Hippocampal formation (tissue), 2 donors: ENCODE data around the gene CD300LF.
A peak's percentile ranks its signal among the peaks of the same experiment; 100 is the strongest.

Source experiments
- DNase-seq, 2 donors: peaks; one replicate each; lab custom pipeline; 2025; lab: John Stamatoyannopoulos, UW

The CD300LF gene

DNA sequence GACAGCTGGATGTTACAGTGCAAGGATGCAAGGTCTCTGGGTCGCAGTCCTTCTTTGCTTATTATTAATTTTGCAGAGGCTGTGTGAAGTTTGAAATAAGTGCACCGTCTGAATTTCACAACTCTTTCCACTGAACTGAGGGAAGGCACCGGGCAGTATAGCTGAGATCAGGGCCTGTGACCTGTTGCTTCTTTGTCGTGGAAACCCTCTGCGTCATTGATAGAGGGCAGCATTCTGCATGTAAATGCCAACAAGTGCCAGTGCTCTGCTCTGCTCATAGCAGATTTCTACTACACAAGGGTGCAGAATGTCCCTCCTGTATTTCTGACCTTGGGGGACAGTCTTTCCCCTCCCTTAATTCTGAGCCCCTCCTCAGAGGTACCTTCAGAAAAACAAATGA lies 26.0 kb downstream of the CD300LF start:
- DNase-seq: no peak

DNA sequence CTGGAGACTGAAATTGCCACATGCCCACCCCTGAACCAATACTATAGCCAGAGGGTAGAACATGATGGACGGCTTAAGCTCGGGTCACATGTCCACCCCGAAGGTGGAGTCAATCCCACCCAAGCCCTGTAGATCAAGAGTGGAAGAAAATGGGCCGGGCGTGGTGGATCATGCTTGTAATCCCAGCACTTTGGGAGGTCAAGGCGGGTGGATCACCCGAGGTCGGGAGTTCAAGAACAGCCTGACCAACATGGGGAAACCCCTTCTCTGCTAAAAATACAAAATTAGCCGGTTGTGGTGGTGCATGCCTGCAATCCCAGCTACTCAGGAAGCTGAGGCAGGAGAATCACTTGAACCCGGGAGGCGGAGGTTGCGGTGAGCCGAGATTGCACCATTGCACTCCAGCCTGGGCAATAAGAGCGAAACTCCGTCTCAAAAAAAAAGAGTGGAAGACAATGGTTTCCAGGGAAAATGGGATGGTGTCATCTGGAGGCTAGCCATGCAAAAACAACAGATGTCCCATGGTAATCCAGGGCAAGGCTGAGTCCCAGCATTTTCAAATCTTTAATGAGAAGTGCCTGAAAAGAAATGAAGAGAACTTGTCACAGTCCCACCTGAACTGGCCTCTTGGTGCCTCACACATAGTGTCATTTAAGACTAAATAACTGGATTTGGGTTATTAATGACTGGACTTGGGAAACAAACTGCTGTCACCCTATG lies 30.1 kb downstream of the CD300LF start:
- DNase-seq: no peak

DNA sequence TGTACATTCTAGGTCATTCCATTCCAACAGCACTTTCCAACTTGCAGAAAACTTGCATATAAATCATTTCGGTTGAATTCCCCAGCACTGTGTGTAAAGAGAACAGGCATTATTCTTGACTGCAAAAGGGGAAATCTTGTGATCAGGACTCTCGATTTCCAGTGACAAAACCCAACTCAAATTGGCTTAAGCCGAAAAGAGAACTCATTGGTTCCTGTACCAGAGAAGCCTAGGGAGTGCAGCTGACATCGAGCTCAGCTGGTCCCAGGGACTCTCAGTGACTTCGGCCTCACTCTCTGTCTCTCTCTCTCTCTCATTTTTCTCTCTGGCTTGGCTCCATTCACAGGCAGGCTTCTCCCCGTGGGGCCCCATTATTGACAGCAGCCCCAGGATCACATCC lies 30.7 kb downstream of the CD300LF start:
- no peak for DNase-seq

DNA sequence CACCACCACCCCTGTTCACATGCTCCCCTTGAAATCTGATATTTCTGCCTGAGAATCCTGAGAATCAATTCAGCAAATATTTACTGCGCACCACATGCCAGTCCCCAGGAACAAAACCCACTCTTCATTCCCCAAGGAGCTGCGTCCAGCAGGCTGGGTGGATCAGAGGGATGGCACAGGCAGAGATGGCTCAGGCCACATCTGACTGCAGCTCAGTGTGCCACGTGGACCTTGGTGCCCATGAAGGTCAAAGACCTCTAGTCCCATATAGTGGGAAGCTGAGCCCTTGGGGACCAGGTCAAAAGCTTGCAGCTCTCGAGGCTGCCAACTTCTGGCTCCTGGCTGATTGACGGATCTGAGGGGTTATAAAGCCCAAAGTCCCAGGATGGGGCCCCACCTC lies 31.8 kb downstream of the CD300LF start:
- no peak for DNase-seq

DNA sequence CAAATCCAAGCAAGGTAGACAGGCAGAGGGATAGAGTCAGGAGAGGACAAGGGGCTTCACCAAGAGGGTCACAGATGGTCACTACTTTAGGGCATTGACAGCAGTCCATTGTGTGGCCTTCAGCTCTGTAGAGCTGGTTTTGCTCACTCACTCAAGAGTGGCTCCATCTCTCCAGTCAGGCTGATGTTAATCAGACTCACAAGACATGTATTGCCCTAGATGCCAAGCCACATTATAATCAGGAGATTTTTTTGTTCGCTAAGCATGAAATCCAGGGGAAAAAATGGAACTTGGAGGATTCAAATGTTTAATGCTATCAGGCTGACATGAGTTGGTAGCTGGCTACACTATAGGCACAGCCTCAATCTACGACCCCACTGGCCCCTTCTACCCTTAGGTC lies 32.5 kb downstream of the CD300LF start:
- no peak for DNase-seq

DNA sequence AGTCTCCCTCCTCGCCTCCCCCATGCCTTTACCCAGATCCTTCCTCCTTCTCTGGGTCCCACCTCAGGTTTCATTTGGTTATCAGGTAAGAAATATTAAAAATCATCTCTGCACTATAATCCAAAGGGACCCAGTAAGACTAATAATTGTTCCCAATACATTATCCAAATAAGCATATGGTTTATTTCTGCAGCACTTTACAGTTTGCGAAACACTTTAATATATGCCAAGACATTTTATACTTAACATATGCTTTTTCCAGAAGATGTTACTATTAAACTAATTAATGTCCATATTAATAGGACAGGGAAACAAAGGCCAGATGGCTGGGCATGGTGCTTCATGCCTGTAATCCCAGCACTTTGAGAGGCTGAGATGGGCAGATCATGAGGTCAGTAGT lies 33.3 kb downstream of the CD300LF start:
- DNase-seq: no peak

DNA sequence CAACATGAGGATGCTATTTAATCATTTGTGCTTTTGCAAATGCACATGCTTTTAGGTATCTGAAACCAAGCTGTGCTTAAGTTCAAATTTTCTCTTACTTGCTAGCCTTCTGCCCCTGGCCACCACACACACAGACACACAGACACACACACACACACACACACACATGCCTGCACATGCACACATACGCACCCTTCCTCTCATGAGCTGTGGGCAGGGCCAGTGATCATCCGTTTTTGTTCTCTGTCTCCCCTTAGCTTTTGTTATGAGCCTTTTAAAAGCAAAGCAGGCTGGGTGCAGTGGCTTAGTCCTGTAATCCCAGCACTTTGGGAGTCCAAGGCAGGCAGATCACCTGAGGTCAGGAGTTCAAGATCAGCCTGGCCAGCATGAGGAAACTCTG lies 34.2 kb downstream of the CD300LF start:
- DNase-seq: no peak

DNA sequence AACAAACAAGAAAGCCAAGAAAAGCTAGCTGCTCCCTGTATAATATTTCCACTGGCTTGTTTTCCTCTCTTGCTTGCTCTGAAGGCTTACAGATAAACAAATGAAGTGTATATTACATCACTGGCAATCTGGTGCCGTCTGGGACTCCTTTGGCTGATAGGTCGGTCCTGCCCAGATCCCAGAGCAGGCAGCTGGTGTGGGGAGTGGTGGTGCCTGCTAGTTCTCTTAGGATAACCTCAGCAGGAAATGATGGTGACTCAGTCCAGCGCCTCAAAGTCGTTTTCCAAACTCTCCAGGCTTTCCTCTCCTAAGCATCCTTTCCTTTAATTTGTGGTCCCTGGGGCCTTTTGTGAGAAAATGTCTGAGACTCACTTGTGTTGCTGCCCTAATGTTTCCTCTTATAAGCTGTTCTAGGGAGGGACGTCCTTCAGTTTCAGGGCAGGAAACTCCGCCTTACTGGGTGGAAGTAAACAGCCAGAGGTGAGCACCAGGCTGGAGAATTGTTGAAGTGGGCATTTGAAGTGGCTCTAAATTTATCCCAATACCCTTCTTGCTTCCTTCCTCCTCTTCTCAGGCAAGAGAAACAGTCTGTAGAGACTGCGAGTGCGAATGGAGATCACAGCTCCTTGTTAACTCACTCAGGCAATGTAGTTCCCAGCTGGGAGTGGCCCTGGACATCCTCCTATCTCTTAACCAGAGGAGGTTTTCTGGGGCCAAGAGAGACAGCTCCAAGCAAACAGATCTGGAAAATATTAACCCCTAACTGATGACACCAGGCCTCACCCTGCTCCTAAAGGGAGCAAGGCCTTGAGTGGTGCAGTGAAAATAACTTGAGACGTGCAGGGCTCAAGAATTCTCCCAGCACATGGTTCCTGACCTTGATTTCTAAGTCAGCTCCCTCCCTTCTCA lies 34.9 kb downstream of the CD300LF start:
- no peak for DNase-seq

DNA sequence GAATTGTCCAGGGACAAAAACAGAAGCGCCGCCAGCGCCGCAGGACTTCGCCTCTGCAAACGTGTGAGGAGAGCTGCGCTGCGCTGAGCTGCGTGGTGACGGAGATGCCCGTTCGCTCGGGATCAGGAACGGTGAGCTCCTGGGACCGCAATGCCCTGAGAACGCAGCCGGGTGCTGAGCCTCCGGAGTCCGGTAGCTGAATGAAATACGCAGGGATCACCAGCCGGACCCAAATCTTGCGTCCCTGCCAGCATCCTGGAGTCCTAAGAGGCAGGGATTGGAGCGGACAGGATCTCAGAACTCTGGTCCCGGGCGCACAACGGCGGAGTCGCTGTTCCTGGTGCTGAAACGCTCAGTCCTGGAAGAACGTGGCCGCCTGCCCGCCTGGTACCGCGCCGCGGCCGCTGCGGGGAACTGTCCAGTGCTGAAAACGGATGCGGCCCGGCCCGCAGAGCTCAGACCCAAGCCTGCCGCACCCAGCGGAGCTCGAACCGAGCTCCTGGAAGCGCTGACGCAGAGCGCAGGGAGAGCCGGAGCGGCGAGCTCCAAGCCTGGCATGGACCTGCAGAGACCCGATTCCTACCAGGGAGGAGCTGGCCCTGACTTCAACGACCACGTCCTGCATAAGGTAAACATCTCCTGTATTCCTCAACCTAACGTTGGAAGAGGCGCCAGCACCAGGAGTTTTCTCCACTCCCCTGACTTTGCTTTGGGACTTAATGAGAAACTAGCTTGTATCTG lies 41.5 kb downstream of the CD300LF start:
- DNase-seq: peak; percentile 19 to 35

DNA sequence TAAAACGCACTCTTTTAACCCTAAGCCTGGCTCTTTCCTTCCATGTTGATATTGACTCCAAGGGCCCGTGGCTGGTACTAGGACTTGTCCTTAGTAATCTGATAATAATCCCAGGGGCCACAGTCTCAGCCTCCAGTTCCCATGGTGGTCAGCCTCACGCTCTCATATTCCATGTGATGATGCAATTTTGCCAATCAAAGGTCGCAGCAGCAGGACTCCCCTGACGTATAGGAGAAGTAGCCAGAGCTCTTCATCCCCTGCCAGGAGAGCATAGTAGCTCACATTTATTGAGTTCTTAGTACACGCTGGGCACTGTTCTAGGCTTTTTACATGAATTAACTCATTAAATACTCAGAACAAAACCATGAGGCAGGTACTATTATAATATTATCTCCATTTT lies 42.4 kb downstream of the CD300LF start:
- no peak for DNase-seq

DNA sequence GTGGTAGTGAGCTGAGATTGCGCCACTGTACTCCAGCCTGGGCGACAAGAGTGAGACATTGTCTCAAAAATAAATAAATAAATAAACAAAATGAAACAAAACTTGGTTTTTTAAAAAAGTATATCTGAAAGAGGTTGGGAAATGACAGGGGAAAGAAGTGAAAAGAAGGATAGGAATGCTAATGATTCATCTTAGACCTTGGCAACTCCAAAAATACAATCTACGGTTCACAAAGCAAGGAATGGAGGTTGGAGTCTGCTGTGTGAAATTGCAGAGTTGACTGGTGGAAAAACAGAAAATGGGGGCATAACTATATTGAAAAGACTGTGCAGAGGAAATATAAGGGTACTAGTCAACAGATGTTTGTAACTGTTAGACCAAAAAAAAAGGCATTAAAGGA lies 49.2 kb downstream of the CD300LF start:
- DNase-seq: no peak

DNA sequence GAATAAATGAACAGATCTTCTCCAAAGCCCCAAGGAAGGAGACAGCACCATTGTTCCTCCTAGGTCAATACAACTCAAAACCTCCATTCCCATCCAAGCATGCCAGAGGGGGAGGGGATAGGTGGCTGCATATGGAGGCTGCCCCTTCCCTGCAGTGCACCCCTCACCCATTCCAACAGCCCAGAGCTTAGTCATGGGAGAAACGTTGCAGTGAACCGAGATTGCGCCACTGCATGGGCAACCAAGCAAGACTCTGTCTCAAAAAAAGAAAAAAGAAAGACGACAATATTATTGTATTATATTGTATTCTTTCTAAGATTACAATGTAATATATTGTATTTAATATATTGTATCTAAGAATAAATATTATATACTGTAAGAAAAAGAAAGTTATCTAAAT lies 52.8 kb downstream of the CD300LF start:
- no peak for DNase-seq

DNA sequence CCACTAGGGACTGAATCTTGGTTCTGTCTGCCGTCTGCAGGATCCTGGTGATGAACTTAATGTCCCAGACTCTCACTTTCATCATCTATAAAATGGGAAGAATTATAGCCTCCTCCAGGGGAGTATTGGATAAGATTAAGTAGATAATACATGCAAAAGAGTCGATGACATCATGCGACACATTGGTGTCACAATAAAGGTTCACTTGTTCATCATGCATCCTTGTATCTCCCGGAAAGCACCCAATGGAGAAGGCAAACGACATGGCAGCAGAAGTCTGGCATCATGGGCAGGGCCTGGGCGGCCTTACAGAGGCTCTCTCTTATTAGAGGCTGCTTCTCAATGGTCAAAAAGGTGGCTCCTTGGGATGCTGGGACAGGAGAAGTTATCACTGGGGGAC lies 54.1 kb downstream of the CD300LF start:
- DNase-seq: no peak

DNA sequence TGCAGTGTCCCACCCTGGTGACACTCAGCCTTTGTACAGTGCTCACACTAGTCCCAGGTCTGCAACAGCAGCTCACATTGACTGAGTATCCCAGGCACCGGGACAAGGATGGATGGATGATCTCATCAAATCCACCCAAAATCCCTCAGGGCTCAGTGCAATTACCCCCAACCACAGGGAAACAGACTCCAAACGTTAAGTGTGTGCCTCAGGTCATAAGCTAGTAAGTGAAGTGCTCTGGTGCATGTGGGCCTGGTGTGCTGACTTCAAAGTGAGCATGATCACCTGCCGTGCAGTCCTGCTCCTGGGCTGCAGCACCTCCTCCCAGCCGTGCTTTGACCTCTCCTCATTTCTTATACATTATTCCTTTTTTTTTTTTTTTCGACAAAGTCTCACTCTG lies 58.0 kb downstream of the CD300LF start:
- DNase-seq: no peak

DNA sequence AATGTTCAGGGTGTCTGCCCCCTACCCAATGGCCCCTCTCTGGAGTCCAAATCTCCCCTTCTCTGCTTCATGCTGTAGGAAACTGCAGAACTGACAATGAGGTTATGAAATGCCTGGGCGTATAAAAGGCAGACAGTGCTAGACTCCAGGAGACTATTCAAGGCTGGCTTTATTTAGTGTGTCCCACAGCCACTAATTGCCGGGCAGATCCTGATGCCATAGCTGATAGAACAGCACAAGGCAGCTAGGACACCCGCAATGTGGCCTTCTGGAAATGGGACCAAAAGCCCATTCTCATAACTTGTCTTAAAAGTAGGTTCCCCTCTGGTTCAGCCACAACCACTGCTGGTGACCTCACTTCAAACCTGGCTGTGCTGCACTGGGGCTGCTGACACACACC lies 60.7 kb downstream of the CD300LF start:
- no peak for DNase-seq

DNA sequence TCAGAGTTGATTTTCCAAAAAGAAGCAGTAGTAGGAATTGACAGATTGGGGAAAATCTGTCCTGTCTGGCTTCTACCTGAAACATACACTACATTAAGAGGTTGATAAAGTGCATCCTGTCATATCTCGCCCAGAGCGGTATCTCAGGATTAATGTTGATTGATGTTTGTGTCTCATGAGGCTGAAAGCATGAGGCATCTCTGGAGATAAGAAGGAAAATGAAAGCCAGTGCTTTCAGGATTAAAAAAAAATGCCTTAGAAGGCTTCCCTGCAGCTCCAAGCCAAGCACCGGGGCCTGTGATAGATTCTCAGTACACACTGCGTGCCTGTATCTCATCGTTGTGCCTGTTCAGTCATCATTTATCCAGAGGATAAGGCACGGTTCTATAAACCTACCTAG lies 62.8 kb downstream of the CD300LF start:
- no peak for DNase-seq

DNA sequence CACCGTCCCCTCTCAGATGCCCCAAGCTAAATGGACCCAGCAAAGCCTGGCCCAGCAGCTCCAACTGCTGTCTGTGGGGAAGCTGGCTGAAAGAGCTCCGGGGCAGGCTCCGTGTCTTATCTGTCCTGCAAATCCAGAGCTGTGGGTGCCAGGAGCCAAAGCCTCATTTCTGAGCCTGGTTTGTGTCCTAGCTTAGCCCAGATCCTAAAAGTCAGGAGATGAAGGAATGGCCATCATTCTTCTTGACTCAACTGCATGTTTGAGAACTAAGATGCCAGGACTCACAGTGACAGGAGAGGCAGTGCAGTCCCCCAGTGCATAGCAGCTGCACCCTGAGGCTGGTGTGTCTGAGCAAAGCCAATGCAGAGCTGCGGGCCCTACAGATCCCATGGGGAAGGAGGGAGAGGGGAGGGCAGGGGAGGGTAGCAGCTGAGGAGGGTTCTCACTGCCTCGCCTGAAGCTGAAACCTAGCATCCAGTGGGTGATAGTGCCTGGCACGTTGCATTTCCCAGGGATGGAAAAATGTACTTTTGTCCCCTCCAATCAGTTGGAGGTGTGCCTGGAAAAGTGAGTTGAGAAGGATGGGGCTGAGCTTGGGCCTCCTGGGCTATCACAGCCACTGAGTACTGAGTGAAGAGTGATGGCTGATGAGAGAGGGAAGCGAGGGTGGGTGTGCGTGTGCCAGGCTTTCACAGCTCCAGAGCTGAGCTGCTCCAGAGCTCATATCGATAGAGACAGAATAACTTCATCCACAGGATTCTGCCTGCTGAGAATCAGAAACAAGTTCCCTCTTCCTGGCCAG lies 64.7 kb downstream of the CD300LF start:
- DNase-seq: no peak

DNA sequence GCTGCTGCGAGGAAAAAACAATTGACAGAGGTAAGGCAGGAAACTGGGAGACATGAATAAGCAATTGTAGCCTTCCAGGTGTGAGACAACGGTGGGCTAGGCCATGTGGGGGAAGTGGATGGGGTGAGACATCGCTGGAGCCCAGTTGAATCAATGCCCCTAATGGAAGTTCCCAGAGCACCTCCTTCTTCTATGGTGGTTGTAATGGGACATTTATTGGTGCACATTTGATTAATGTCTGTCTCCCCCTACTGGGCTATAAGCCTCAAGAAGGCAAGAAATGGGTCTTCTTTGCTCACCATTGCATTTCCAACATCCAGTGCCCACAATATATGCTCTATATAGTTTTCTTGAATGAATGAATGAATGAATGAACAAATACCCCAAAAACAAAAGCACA lies 66.5 kb downstream of the CD300LF start:
- no peak for DNase-seq

DNA sequence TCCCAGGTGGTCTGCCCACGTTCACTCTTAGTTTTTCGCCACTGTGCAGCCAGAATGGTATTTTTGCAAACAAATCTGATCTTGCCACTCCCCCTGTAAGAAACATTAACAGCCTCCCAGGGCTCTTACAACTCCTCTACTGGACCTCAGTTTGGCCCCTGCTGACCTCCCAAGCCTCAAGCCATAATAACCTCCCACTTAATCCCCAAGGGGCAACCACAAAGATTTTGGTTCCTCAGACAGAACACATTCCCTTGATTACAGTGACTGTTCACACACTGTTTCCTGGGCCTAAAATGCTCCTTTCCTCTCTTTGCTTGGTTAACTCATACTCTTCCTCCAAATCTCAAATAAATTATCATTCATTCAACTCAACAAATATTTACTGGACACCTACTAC lies 67.7 kb downstream of the CD300LF start:
- no peak for DNase-seq

DNA sequence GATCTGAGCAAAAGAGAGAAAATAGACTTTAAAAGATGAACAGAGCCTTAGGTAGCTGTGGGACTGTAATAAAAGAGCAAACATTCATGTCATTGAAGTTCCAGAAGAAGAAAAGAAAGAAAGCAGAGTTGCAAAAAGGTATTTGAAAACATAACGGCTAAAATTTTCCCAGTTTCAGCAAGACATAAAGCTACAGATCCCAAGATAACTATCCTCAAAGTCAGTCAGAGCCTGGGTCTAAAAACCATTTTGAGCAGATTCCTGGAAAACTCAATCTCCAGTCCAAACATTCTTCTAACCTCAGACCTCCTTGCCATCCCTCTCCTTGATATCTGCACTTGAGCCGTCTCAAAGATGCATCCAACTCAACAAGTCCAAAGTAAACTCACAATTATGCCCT lies 68.3 kb downstream of the CD300LF start:
- DNase-seq: no peak
